ENCODE measurements around the gene RHBDD3.

The RHBDD3 gene

DNA sequence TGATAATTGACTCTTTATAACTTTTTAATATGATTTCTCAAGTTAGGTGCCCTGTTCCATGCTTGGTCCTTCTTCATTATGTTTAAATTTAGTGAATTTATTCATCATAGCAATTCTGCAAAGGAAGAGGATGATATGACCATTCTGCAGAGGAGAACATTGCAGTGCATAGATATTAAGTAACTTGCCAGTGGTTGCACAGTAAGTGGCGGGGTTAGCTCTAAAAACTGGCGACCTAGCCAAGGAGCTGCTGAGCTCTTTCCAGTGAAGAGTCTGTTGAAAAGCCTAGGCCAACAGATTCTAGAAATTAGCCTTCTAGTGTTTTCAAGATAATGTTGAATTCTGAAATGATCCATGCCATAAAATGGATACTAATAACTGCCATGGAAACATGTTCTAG lies 4.8 kb upstream of the RHBDD3 start:
- in situ Hi-C loops (cut with MboI; ENCODE audit: low pct_unique_long_range_greater_than_20kb, low sequenced_read_pairs): no loop called here
- DNase-seq: no peak

GRCh38 chr22:29270475-29271271 lies 2.9 kb upstream of the RHBDD3 start:
- peak; percentile 28 for DNase-seq
- in situ Hi-C loops (cut with MboI; ENCODE audit: low pct_unique_long_range_greater_than_20kb, low sequenced_read_pairs): no loop called here

- DNase-seq: peak; percentile 15
- in situ Hi-C loops (cut with MboI; ENCODE audit: low pct_unique_long_range_greater_than_20kb, low sequenced_read_pairs): no loop called here
Observed at GRCh38 chr22:29269731-29270474, 2.1 kb upstream of the RHBDD3 start.

DNA sequence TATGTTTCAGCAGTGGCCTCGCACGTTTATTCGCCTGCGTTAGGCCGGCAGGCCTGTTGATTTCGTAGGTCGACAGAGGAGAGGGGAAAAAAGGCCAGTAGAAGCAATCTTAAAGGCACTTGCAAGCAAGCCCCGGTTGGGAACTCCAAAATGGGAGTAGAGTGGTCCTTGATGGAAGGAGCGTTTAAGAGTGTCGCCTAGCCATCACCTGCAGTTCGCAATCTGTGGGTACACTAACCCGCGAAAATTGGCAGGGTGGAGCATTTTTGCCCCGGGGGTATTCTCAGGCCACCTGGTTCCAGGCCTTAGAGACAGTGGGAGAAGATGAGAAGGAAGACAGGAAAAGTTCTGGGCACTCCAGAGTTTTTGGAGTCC lies 1.4 kb upstream of the RHBDD3 start:
- in situ Hi-C loops (cut with MboI; ENCODE audit: low pct_unique_long_range_greater_than_20kb, low sequenced_read_pairs): no loop called here
- peak; percentile 13 for DNase-seq

DNA sequence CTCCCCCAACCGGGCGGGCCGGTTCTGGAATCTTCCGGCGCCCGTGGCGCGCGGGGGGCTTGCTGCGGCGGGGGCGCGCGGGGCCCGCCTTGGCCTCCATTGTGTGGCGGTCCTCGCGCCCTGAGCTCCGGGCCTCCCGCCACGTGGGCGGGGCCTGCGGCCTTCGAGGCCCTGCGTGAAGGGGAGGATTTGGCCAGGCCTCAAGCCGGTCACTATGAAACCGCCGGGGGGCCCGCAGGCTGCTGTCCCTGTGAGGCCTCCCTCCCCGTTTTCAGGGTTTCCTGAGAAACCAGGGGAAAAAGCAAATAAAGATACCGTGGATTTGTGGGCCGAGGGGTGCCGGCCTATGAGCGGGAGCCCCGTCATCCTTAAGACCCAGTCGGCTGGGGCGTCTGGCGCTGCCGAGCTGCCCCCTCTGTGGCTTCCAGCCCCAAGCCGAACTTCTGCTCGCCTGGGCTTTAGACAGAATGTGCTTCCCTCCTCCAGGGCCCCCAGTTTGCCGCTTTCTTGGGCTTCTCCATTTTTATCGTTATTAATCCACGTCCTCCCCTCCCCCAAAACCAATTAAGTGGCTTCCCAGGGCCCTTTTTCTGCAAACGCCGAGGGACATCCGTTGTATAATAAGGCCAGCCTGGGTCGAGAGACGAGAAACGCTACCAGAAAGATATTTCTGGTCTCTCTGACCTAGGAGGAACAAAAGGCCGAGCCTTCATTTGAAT lies 889 bp upstream of the RHBDD3 start:
- peak; percentile 41 for DNase-seq
- in situ Hi-C loops (cut with MboI; ENCODE audit: low pct_unique_long_range_greater_than_20kb, low sequenced_read_pairs): no loop called here

DNA sequence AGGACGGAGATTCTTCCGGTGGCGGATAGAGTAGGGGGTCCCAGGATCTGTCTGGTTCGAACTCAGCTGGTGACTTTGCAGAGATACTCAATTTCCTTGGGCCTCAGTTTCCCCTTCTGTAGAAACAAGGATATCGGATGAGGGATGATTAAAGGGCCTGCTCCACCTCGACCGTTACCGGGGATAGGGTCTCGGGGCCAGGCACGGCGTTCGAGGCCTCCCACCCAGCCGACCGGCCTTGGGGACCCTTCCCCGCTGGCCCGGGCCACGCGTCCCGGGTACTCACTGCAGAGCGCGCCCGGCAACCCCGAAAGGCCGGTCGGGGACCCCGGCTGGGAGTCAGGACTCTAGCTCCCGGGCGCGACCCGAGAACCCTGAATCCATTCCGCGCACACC lies 321 bp downstream of the RHBDD3 start:
- DNase-seq: peak; percentile 12
- in situ Hi-C loops (cut with MboI; ENCODE audit: low pct_unique_long_range_greater_than_20kb, low sequenced_read_pairs): no loop called here

DNA sequence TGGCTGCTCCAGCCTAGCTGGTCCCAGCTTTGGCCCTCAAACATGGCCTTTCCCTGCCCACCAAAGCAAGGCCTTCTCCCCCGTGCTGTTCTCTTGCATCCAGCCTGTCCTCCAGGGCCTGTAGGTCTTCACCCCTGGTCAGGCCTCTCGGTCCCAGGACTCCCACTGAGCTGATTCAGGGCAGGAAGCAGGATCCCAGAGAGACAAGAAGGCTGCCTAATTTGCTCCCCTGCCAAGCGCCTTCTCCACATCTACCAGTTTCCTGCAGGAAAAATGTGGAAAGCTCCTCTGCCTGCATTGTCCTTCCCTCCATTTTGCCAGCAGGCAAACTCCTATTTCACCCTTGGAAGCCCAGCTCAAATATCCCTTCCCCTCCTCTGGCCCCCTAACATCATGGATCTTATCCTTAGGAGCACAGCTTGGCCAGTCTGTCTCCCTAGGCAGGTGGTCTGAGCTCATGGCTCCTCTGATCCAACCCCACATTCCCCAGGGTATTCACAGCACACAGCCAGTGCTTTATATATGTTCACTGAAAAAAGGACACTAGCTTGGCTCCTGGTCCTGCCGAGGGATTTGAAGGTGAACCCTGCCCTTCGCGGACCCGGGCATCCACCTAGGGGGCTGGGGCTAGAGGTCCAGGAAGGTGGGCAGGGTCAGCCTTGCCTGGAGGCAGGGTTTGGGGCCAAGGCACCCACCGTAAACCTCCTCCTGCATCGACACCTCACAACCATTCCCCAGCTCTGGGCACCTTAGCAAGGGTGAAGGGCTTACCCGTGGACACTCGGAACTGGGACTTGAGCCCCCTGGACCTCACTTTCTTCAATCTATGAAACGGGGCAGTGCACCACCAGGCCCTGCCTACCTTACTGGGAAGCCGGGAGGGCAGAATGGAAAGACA lies 968 bp downstream of the RHBDD3 start:
- no peak for DNase-seq
- in situ Hi-C loops (cut with MboI; ENCODE audit: low pct_unique_long_range_greater_than_20kb, low sequenced_read_pairs): no loop called here

- in situ Hi-C loops (cut with MboI; ENCODE audit: low pct_unique_long_range_greater_than_20kb, low sequenced_read_pairs): no loop called here
- DNase-seq: no peak
Observed at GRCh38 chr22:29265929-29266328, 1.9 kb downstream of the RHBDD3 start.

GRCh38 chr22:29265305-29265704 lies 2.5 kb downstream of the RHBDD3 start:
- no peak for DNase-seq
- in situ Hi-C loops (cut with MboI; ENCODE audit: low pct_unique_long_range_greater_than_20kb, low sequenced_read_pairs): no loop called here

DNA sequence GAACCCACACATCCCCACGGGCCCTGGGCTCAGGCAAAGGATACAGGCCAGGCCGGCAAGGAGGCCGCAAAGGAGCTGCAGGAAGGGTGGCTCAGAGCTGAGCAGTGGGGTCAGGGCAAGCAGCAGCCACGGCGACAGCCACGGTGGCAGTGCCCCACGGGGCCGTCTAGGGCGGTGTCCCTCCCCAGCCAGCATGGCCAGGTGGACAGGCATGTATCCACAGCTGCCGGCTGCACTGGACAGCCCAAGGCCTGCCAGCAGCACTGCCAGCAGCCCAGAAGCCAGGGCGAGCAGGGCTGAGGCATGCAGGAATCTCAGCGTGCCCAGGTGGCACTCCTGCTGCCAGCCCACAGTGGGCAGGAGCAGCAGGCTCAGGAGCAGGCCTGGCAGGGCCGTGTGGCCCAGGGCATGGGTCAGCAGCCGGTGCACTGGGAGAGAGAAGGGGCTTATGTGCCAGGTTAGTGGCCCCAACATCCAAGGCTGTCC lies 3.9 kb downstream of the RHBDD3 start:
- DNase-seq: no peak
- in situ Hi-C loops (cut with MboI; ENCODE audit: low pct_unique_long_range_greater_than_20kb, low sequenced_read_pairs): no loop called here

GRCh38 chr22:29260601-29261315 lies 7.0 kb downstream of the RHBDD3 start:
- in situ Hi-C loops (cut with MboI; ENCODE audit: low pct_unique_long_range_greater_than_20kb, low sequenced_read_pairs): no loop called here
- no peak for DNase-seq

- DNase-seq: no peak
- in situ Hi-C loops (cut with MboI; ENCODE audit: low pct_unique_long_range_greater_than_20kb, low sequenced_read_pairs): no loop called here
Observed at GRCh38 chr22:29260031-29260560, 7.7 kb downstream of the RHBDD3 start.

- no peak for DNase-seq
- in situ Hi-C loops (cut with MboI; ENCODE audit: low pct_unique_long_range_greater_than_20kb, low sequenced_read_pairs): no loop called here
Observed at GRCh38 chr22:29259253-29259899, 8.4 kb downstream of the RHBDD3 start.

GRCh38 chr22:29258407-29259252 lies 9.2 kb downstream of the RHBDD3 start:
- DNase-seq: no peak
- in situ Hi-C loops (cut with MboI; ENCODE audit: low pct_unique_long_range_greater_than_20kb, low sequenced_read_pairs): no loop called here

DNA sequence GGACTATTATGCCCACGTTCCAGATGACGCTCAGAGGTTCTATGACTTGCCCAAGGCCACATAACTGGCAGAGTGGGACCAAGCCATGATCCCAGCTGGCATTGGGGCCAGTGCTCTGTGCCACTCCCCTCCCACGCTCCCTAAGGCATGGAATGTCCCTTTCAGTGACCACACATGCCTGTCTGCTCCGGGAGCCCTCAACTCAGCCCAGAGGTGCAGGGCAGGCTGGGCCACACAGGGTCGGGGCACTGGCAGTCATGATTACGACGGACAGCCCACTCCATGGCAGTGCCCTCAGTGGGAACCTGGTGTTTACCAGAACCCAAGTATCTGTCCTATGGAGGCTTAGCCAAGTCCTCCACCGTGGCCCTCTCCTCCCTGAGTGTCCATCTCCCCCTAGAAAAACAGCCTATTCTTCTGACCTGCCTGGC lies 10.0 kb downstream of the RHBDD3 start:
- DNase-seq: no peak
- in situ Hi-C loops (cut with MboI; ENCODE audit: low pct_unique_long_range_greater_than_20kb, low sequenced_read_pairs): no loop called here

DNA sequence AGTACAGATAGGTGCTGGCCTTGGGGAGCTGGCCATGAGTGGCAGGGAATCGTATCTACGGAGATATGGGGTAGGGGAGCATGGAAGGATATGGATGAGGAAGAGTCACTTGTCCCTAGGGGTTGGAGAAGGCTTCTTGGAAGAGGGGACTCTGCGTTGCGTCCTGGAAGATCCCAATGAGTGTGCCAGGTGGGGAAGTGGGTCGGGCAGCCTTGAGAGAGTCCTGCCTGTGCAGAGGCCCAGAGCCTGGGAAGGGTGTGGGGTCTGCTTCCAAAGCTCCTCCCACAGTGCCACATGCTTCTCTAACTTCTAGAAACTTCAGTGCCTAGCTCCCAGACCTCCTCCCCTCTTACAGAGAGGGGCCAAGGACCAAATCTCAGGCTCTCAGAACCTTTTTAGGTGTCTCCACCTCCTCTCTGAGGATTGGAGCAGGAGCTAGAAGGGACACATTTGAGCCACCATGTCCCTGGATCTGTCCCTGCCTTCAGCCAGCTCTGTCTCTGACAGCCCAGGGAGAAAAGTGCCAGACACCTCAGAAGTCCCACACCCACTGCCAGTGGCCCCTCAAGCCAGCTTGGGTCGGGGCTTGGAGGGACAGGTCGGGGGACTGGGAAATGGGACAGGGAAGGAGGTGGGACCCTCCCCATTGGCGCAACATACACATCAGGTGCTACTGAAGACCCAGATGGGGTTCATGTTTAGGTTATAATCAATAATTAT lies 11.0 kb downstream of the RHBDD3 start:
- DNase-seq: no peak
- in situ Hi-C loops (cut with MboI; ENCODE audit: low pct_unique_long_range_greater_than_20kb, low sequenced_read_pairs): no loop called here
